ENCODE results near the gene FGF19. TPM values are rescaled to one million over a fixed set of nuclear protein-coding genes. Genes with fewer than 3 reads are reported as not detected.

FGF19 gene
- total RNA-seq, 1 donor from 2014 or later, result not detected

Other genes starting within 250 kb of the FGF19 start
- gene LINC01488, start 222.4 kb downstream of the FGF19 start, total RNA-seq, result 0.38 TPM
- 160 TPM for gene CCND1, start 62.9 kb downstream of the FGF19 start, total RNA-seq
- 8.9 TPM for gene LTO1, start 28.7 kb downstream of the FGF19 start, total RNA-seq
- gene FGF4, start 71.3 kb upstream of the FGF19 start, total RNA-seq, result not detected
- not detected for gene FGF3, start 115.4 kb upstream of the FGF19 start, total RNA-seq